HepG2 (cell line): ENCODE results near the gene SPSB1. TPM values are rescaled to one million over a fixed set of nuclear protein-coding genes. Genes with fewer than 3 reads are reported as not detected.

ENCODE experiments used
- ATAC-seq: fragments of 200-7000 bp; cut with Tn5 transposase; 3 replicates; pipeline ENCODE4 v1.9.1; 2020; ENCODE audit warnings: mild to moderate bottlenecking, moderate library complexity
- BruUV-seq: library from RNA; stranded (reverse); fragments of 400-500 nt; replicated peaks from 2 replicates; lab custom pipeline; 2021; lab: Mats Ljungman, UMichigan
- CTCF ChIA-PET: fragments of 300-600 bp; formaldehyde crosslinking; extraction: SDS; loops from one replicate; lab custom pipeline; 2021; ENCODE audit warnings: low total read pairs, inconsistent platforms, low intra/inter-chr PET ratio; lab: Yijun Ruan, JAX
- POLR2A ChIA-PET: fragments of 350-600 bp; sonication (Branson Sonifier 250); formaldehyde crosslinking; loops from one replicate; lab custom pipeline; 2020; ENCODE audit warnings: antibody characterized with exemption, inconsistent platforms; lab: Yijun Ruan, JAX
- DNase-seq: peaks from one replicate; pipeline ENCODE4 v3.0.0-alpha.2; 2015; ENCODE audit warnings: low spot score
- FAIRE-seq: peaks from 3 replicates; lab custom pipeline; 2011; peaks lifted over from hg19 to GRCh38; lab: Jason Lieb, UNC
- H2AFZ ChIP-seq: one replicate; pipeline ENCODE4 v1.6.1; 2011; ENCODE audit warnings: low read length, inconsistent platforms
- H3K27ac ChIP-seq: fragments of 300-600 bp; 3 replicates; pipeline ENCODE4 v1.8.0; 2011; ENCODE audit warnings: mixed run types, mild to moderate bottlenecking, mixed read lengths, low read length, inconsistent platforms; ENCODE audit not compliant: insufficient read depth; ENCODE audit errors: extremely low read length
- H3K27me3 ChIP-seq, 2 experiments: fragments of 200-600 bp in 1 of 2; 2 replicates in 1 of 2; 3 replicates in 1 of 2; pipeline versions ENCODE4 v1.6.0 to v1.8.0; 2011; ENCODE audit warnings: low read length in 2 of 2, mild to moderate bottlenecking in 2 of 2, moderate library complexity in 2 of 2, inconsistent platforms in 1 of 2; ENCODE audit not compliant: insufficient read depth in 2 of 2, control insufficient read depth in 1 of 2
- H3K36me3 ChIP-seq, 2 experiments: fragments of 200-600 bp in 1 of 2; replicated peaks in 1 of 2; 2 replicates in 1 of 2; 3 replicates in 1 of 2; pipeline versions ENCODE4 v1.5.1 to v1.8.0; 2011; ENCODE audit warnings: low read length in 2 of 2, inconsistent platforms in 1 of 2; ENCODE audit not compliant: insufficient read depth in 2 of 2, control insufficient read depth in 1 of 2
- H3K4me1 ChIP-seq: 2 replicates; pipeline ENCODE4 v1.5.1; 2012; ENCODE audit warnings: low read length, inconsistent platforms; ENCODE audit not compliant: insufficient read depth
- H3K4me2 ChIP-seq: 2 replicates; pipeline ENCODE4 v1.6.0; 2011; ENCODE audit warnings: low read depth, low read length, inconsistent platforms
- H3K4me3 ChIP-seq, 3 experiments: fragments of 200-600 bp in 1 of 3; sonication (generic), shearing (Covaris generic) in 1 of 3; replicated peaks in 1 of 3; 2 replicates each; pipeline ENCODE4 v1.5.1; 2011 to 2016; ENCODE audit warnings: low read length in 3 of 3, inconsistent platforms in 2 of 3, low read depth in 2 of 3, mild to moderate bottlenecking in 2 of 3, control low read depth in 1 of 3, mixed read lengths in 1 of 3; ENCODE audit not compliant: insufficient read depth in 1 of 3
- H3K79me2 ChIP-seq: one replicate; pipeline ENCODE4 v1.6.1; 2011; ENCODE audit warnings: low read length, inconsistent platforms; ENCODE audit not compliant: insufficient read depth
- H3K9ac ChIP-seq: 2 replicates; pipeline ENCODE4 v1.6.0; 2011; ENCODE audit warnings: mild to moderate bottlenecking, low read depth, low read length, inconsistent platforms; ENCODE audit not compliant: insufficient read depth
- H3K9me3 ChIP-seq: 2 replicates; pipeline ENCODE4 v1.5.1; 2012; ENCODE audit warnings: mild to moderate bottlenecking, low read length
- H4K20me1 ChIP-seq: 2 replicates; pipeline ENCODE4 v1.6.0; 2011; ENCODE audit warnings: inconsistent platforms, mild to moderate bottlenecking, low read length, moderate library complexity; ENCODE audit not compliant: insufficient read depth
- EZH2 ChIP-seq: conservative IDR thresholded peaks from 2 replicates; pipeline ENCODE4 v1.6.1; 2012; ENCODE audit warnings: mild to moderate bottlenecking, low read depth, low read length, moderate library complexity
- FOXK1 ChIP-seq: sonication (generic); formaldehyde crosslinking; IDR thresholded peaks from 2 replicates; pipeline ENCODE4 v1.4.0; 2020; ENCODE audit warnings: low read depth, missing genetic modification reagents, borderline replicate concordance
- HNRNPUL1 ChIP-seq: fragments of 200-400 bp; formaldehyde crosslinking; IDR thresholded peaks from 2 replicates; pipeline ENCODE4 v1.6.1; 2017; ENCODE audit warnings: low read depth, mild to moderate bottlenecking, low read length, moderate library complexity
- PHF21A ChIP-seq: sonication (generic); formaldehyde crosslinking; IDR thresholded peaks from 2 replicates; pipeline ENCODE4 v1.5.0; 2020; ENCODE audit warnings: mild to moderate bottlenecking, missing genetic modification reagents
- POLR2AphosphoS2 ChIP-seq: IDR thresholded peaks from 2 replicates; pipeline ENCODE4 v1.6.1; 2011; ENCODE audit warnings: low read depth, low read length, improper control_type of control experiment
- RFX1 ChIP-seq: fragments of 450-650 bp; IDR thresholded peaks from 2 replicates; pipeline ENCODE4 v1.6.1; 2017
- SP140L ChIP-seq: sonication (generic); formaldehyde crosslinking; IDR thresholded peaks from 2 replicates; pipeline ENCODE4 v1.4.0; 2020; ENCODE audit warnings: missing genetic modification reagents, borderline replicate concordance
- SRY ChIP-seq: sonication (generic); formaldehyde crosslinking; IDR thresholded peaks from 2 replicates; pipeline ENCODE4 v1.8.0; 2022; ENCODE audit warnings: mild to moderate bottlenecking, missing genetic modification reagents
- SYNCRIP ChIP-seq: fragments of 200-400 bp; formaldehyde crosslinking; IDR thresholded peaks from 2 replicates; pipeline ENCODE4 v1.6.1; 2018; ENCODE audit warnings: mild to moderate bottlenecking, low read depth, low read length; ENCODE audit not compliant: insufficient read depth
- TOPORS ChIP-seq: sonication (generic); formaldehyde crosslinking; IDR thresholded peaks from 2 replicates; pipeline ENCODE4 v1.8.0; 2023; ENCODE audit warnings: mild to moderate bottlenecking, missing genetic modification reagents
- ZFP90 ChIP-seq: sonication (generic); formaldehyde crosslinking; IDR thresholded peaks from 2 replicates; pipeline ENCODE4 v1.8.0; 2022; ENCODE audit warnings: missing genetic modification reagents, mild to moderate bottlenecking, inconsistent platforms, borderline replicate concordance
- ZNF776 ChIP-seq: sonication (generic); formaldehyde crosslinking; IDR thresholded peaks from 2 replicates; pipeline ENCODE4 v1.4.0; 2020; ENCODE audit warnings: mild to moderate bottlenecking, missing genetic modification reagents
- ZSCAN25 ChIP-seq: sonication (generic); formaldehyde crosslinking; IDR thresholded peaks from 2 replicates; pipeline ENCODE4 v1.8.0; 2022; ENCODE audit warnings: mild to moderate bottlenecking, missing genetic modification reagents
- WGBS: methylation state at CpG from one replicate; pipeline ENCODE4 v1.1.6; 2017; ENCODE audit warnings: low lambda C conversion rate; 5-methylcytosine and 5-hydroxymethylcytosine counted together
- in situ Hi-C: cut with HindIII; loops from 2 replicates; pipeline ENCODE4 v1.10.0; 2017; ENCODE audit warnings: low pct_unique_long_range_greater_than_20kb; ENCODE audit not compliant: extremely low pct_ligation_motif_present
- intact Hi-C: fragments of 100-400 bp; cut with micrococcal nuclease; formaldehyde crosslinking; loops from one replicate; pipeline ENCODE4 v1.10.0; 2022; ENCODE audit not compliant: unreplicated experiment
- polyA plus RNA-seq, 8 experiments: library from polyadenylated mRNA; depleted of rRNA in 3 of 8; stranded (reverse) in 7 of 8; unstranded in 1 of 8; fragments of >200 nt; fragmentation: Illumina TruSeq in 4 of 8; extraction: Trizol in 4 of 8; gene quantifications; 2 replicates each; pipeline versions ENCODE4 v1.2.1 to v1.2.3, GENCODE V29; 2011 to 2016; ENCODE audit warnings: low read depth in 4 of 8, missing spikeins in 1 of 8, mixed read lengths in 1 of 8; ENCODE audit not compliant: insufficient read depth in 1 of 8
- total RNA-seq, 5 experiments: library from RNA; depleted of rRNA; stranded (reverse); fragments of >200 nt; fragmentation: Illumina TruSeq; extraction: Trizol; gene quantifications; 2 replicates each; pipeline ENCODE4 v1.2.3, GENCODE V29; 2016; ENCODE audit warnings: low read depth in 1 of 5
- TF ChIP-seq, protein P1 (sequence below): sonication (generic); formaldehyde crosslinking; IDR thresholded peaks from 2 replicates; pipeline ENCODE4 v1.8.0; 2022; ENCODE audit warnings: missing genetic modification reagents, mild to moderate bottlenecking, borderline replicate concordance
- TF ChIP-seq, protein P2 (sequence below): sonication (generic); formaldehyde crosslinking; IDR thresholded peaks from 2 replicates; pipeline ENCODE4 v1.5.0; 2020; ENCODE audit warnings: missing genetic modification reagents
- TF ChIP-seq, protein P3 (sequence below): sonication (generic); formaldehyde crosslinking; IDR thresholded peaks from 2 replicates; pipeline ENCODE4 v1.4.0; 2020; ENCODE audit warnings: missing genetic modification reagents, borderline replicate concordance

The SPSB1 gene
- total and polyA plus RNA-seq, 2 of the 13 experiments (the other 11 are each of a cell fraction or from before 2014, with no cell fraction given) = 5.0 to 8.0 TPM

DNA sequence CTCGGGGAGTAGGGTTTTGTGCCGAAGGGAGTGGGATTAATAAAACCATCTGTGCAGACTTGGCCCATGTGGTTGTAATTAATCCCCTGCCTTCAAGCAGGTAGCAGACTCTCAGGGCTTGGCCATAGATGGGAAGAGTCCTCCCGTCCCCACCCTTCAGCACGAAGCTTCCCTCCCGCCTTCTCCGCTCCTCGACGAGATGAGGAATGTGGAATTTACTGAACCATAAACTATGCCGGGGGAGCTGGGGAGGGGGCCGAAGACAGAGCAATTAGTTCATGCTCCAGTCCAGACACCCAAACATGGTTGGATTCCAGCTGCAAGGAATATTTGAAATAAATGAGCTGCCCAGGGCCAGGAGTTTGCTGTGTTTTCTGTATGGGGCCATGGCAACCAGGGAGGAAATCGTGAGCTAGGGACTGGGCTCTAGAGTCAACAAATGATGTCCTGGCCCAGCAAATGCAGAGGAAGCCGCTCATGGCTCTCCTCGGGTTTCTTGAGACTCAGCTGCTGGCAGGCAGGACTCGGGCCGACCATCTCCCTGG is 78.8 kb downstream of the SPSB1 start:
- TF ChIP-seq, protein P1, sequence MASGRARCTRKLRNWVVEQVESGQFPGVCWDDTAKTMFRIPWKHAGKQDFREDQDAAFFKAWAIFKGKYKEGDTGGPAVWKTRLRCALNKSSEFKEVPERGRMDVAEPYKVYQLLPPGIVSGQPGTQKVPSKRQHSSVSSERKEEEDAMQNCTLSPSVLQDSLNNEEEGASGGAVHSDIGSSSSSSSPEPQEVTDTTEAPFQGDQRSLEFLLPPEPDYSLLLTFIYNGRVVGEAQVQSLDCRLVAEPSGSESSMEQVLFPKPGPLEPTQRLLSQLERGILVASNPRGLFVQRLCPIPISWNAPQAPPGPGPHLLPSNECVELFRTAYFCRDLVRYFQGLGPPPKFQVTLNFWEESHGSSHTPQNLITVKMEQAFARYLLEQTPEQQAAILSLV (CRISPR knock-in tag) = no peak
- peak; percentile 31; the same call in 1 of the 2 replicates for TF ChIP-seq RFX1
- Histone ChIP-seq H3K9ac (no peak overlapping the region), H2AFZ (no peak overlapping the region), H3K79me2 (no peaks in the 10 kb centered on the region), H3K27me3 (peaks cover 0 to 12% of the 10 kb centered on the region in 2 experiments; a peak in 1 of 5 replicates), H3K4me2 (no peak overlapping the region), H3K9me3 (no peaks in the 10 kb centered on the region), H4K20me1 (no peaks in the 10 kb centered on the region), H3K36me3 (no peaks in the 10 kb centered on the region), H3K4me3 (no peak overlapping the region), H3K27ac (no peak overlapping the region), H3K4me1 (peaks cover 21% of the 10 kb centered on the region)
- ChIA-PET POLR2A (no interaction called here), CTCF (no interaction called here)
- WGBS = 65% methylated on average over 15 of the region's 15 CpGs
- in situ Hi-C loops = no loop called here
- intact Hi-C loops = no loop called here
- DNase-seq (peak; percentile 11), FAIRE-seq (no peak), ATAC-seq (no peak; the same call in 2 of the 3 replicates)
- no TSS peak for BruUV-seq

DNA sequence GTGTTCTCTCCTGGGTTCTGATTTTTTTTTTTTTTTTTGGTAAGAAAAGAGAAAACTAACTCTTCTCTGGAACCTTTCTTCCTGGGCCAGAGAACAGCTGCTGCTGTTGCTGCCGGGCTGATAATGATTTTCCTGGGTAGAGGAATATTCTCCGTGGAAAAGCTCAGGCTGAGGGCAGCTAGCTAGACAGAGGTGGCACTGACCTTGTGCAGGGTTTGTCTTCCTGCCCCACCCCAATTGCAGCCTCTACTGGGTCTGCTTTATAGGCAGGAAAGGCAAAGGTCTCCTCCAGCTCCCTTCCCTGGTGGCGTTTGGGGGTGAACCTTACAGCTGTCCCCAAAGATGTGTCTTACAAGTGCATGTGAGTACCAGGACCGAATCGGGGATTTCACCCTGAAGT is 79.3 kb downstream of the SPSB1 start:
- H3K4me1 ChIP-seq = peaks cover 26% of the 10 kb centered on the region
- H4K20me1 ChIP-seq = no peaks in the 10 kb centered on the region
- FAIRE-seq (no peak), DNase-seq (no peak), ATAC-seq (no peak)
- CTCF ChIA-PET = no interaction called here
- H3K27ac ChIP-seq = no peak overlapping the region
- no peak overlapping the region for H3K4me3 ChIP-seq
- intact Hi-C loops (no loop called here), in situ Hi-C loops (no loop called here)
- H3K27me3 ChIP-seq = peaks cover 0 to 15% of the 10 kb centered on the region in 2 experiments; a peak in 2 of 5 replicates
- H3K4me2 ChIP-seq = no peak overlapping the region
- H3K36me3 ChIP-seq = no peaks in the 10 kb centered on the region
- H3K79me2 ChIP-seq = no peaks in the 10 kb centered on the region
- H2AFZ ChIP-seq = no peak overlapping the region
- no peak overlapping the region for H3K9ac ChIP-seq
- POLR2A ChIA-PET = no interaction called here
- BruUV-seq = no TSS peak
- H3K9me3 ChIP-seq = no peaks in the 10 kb centered on the region
- WGBS = 31% methylated on average over 4 of the region's 5 CpGs
- TF ChIP-seq, protein P2, sequence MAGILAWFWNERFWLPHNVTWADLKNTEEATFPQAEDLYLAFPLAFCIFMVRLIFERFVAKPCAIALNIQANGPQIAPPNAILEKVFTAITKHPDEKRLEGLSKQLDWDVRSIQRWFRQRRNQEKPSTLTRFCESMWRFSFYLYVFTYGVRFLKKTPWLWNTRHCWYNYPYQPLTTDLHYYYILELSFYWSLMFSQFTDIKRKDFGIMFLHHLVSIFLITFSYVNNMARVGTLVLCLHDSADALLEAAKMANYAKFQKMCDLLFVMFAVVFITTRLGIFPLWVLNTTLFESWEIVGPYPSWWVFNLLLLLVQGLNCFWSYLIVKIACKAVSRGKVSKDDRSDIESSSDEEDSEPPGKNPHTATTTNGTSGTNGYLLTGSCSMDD (CRISPR knock-in tag) = no peak
- TF ChIP-seq SP140L (CRISPR knock-in tag) = no peak
- TF ChIP-seq HNRNPUL1 = no peak
- no peak for TF ChIP-seq ZNF776
- no peak for TF ChIP-seq POLR2AphosphoS2
- TF ChIP-seq, protein P3, sequence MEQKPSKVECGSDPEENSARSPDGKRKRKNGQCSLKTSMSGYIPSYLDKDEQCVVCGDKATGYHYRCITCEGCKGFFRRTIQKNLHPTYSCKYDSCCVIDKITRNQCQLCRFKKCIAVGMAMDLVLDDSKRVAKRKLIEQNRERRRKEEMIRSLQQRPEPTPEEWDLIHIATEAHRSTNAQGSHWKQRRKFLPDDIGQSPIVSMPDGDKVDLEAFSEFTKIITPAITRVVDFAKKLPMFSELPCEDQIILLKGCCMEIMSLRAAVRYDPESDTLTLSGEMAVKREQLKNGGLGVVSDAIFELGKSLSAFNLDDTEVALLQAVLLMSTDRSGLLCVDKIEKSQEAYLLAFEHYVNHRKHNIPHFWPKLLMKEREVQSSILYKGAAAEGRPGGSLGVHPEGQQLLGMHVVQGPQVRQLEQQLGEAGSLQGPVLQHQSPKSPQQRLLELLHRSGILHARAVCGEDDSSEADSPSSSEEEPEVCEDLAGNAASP (CRISPR knock-in tag) = no peak
- no peak for TF ChIP-seq PHF21A (CRISPR knock-in tag)
- TF ChIP-seq SRY = no peak
- no peak for TF ChIP-seq EZH2
- TF ChIP-seq TOPORS (CRISPR knock-in tag) = no peak
- no peak for TF ChIP-seq ZFP90 (CRISPR knock-in tag)
- no peak for TF ChIP-seq FOXK1 (CRISPR knock-in tag)
- TF ChIP-seq SYNCRIP = no peak
- no peak for TF ChIP-seq ZSCAN25 (CRISPR knock-in tag)
